B cell (primary cell): ENCODE results near the gene SLTM.
"Not testable (repeated sequence)": the region's sequence is repeated elsewhere in the genome, so short reads cannot be mapped to it uniquely, and the experiment has no call there.

Source experiments
- EZH2 ChIP-seq: IDR thresholded peaks from 2 replicates; pipeline ENCODE4 v1.6.1; 2012; ENCODE audit warnings: borderline replicate concordance, low read depth, mild to moderate bottlenecking, moderate library complexity, low read length; ENCODE audit not compliant: insufficient read depth, poor library complexity, severe bottlenecking
- TF ChIP-seq, protein P1 (sequence below): fragments of 200-600 bp; IDR thresholded peaks from one replicate; pipeline ENCODE4 v1.8.0; 2022; ENCODE audit warnings: antibody characterized with exemption, mild to moderate bottlenecking

DNA sequence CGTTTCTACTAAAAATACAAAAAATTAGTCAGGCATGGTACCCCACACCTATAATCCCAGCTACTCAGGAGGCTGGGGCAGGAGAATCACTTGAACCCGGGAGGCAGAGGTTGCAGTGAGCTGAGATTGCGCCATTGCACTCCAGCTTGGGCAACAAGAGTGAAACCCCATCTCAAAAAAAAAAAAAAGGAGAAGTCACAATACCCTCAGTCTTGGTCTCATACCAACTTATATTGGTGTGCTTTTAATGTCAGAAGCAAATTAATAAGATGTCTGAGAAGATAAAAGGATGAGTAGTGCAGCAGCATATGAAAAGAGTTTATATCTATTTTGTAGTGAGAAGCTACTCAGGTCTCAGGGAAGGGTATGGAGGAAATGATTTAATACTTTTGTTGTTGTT, 49.6 kb downstream of the SLTM start:
- TF ChIP-seq, protein P1, sequence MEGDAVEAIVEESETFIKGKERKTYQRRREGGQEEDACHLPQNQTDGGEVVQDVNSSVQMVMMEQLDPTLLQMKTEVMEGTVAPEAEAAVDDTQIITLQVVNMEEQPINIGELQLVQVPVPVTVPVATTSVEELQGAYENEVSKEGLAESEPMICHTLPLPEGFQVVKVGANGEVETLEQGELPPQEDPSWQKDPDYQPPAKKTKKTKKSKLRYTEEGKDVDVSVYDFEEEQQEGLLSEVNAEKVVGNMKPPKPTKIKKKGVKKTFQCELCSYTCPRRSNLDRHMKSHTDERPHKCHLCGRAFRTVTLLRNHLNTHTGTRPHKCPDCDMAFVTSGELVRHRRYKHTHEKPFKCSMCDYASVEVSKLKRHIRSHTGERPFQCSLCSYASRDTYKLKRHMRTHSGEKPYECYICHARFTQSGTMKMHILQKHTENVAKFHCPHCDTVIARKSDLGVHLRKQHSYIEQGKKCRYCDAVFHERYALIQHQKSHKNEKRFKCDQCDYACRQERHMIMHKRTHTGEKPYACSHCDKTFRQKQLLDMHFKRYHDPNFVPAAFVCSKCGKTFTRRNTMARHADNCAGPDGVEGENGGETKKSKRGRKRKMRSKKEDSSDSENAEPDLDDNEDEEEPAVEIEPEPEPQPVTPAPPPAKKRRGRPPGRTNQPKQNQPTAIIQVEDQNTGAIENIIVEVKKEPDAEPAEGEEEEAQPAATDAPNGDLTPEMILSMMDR, result not testable (repeated sequence)
- not testable (repeated sequence) for TF ChIP-seq EZH2
